H9 (cell line): ENCODE measurements around the gene DCAF12. TPM values are rescaled to one million over a fixed set of nuclear protein-coding genes. Genes with fewer than 3 reads are reported as not detected.

Experiments
- DNase-seq: peaks from one replicate; pipeline ENCODE4 v3.0.0-alpha.2; 2017
- H2AFZ ChIP-seq: one replicate; pipeline ENCODE4 v1.6.1; 2013; ENCODE audit warnings: mild to moderate bottlenecking, low read length, control low read depth, moderate library complexity
- H2AK5ac ChIP-seq: 2 replicates; pipeline ENCODE4 v1.6.1; 2013; ENCODE audit warnings: low read length, control low read depth, mixed read lengths; ENCODE audit not compliant: insufficient read length
- H2BK120ac ChIP-seq: one replicate; pipeline ENCODE4 v1.6.1; 2013; ENCODE audit warnings: low read depth, mild to moderate bottlenecking, low read length, control low read depth, inconsistent platforms; ENCODE audit not compliant: poor library complexity, severe bottlenecking
- H2BK12ac ChIP-seq: 2 replicates; pipeline ENCODE4 v1.6.1; 2013; ENCODE audit warnings: low read length, control low read depth, mixed read lengths, low read depth; ENCODE audit not compliant: insufficient read length
- H2BK15ac ChIP-seq: 2 replicates; pipeline ENCODE4 v1.6.1; 2013; ENCODE audit warnings: low read depth, low read length, control low read depth
- H2BK20ac ChIP-seq: one replicate; pipeline ENCODE4 v1.6.1; 2013; ENCODE audit warnings: low read depth, mild to moderate bottlenecking, low read length, control low read depth, inconsistent platforms; ENCODE audit not compliant: poor library complexity, severe bottlenecking
- H2BK5ac ChIP-seq: 2 replicates; pipeline ENCODE4 v1.6.1; 2013; ENCODE audit warnings: low read length, control low read depth, mixed read lengths; ENCODE audit not compliant: insufficient read length
- H3K14ac ChIP-seq: 2 replicates; pipeline ENCODE4 v1.6.1; 2013; ENCODE audit warnings: low read length, control low read depth; ENCODE audit not compliant: insufficient read depth
- H3K18ac ChIP-seq: 2 replicates; pipeline ENCODE4 v1.6.1; 2013; ENCODE audit warnings: low read depth, mild to moderate bottlenecking, mixed read lengths, low read length, control low read depth; ENCODE audit not compliant: insufficient read length
- H3K23ac ChIP-seq: 2 replicates; pipeline ENCODE4 v1.6.1; 2013; ENCODE audit warnings: low read length, control low read depth, mixed read lengths, low read depth; ENCODE audit not compliant: insufficient read length
- H3K23me2 ChIP-seq: 2 replicates; pipeline ENCODE4 v1.6.1; 2013; ENCODE audit warnings: low read depth, mild to moderate bottlenecking, mixed read lengths, low read length, control low read depth; ENCODE audit not compliant: insufficient read length, poor library complexity, severe bottlenecking
- H3K27ac ChIP-seq: 2 replicates; pipeline ENCODE4 v1.5.1; 2013; ENCODE audit warnings: low read length, control low read depth, mixed read lengths, low read depth; ENCODE audit not compliant: insufficient read length
- H3K27me3 ChIP-seq: 2 replicates; pipeline ENCODE4 v1.6.1; 2013; ENCODE audit warnings: low read length, control low read depth, inconsistent platforms; ENCODE audit not compliant: insufficient read depth
- H3K4ac ChIP-seq: 2 replicates; pipeline ENCODE4 v1.6.1; 2013; ENCODE audit warnings: low read depth, mild to moderate bottlenecking, control low read depth, inconsistent platforms, low read length, moderate library complexity
- H3K4me1 ChIP-seq: 2 replicates; pipeline ENCODE4 v1.6.1; 2013; ENCODE audit warnings: low read length, control low read depth, inconsistent platforms; ENCODE audit not compliant: insufficient read depth
- H3K4me2 ChIP-seq: 2 replicates; pipeline ENCODE4 v1.6.1; 2013; ENCODE audit warnings: low read length, control low read depth, mixed read lengths; ENCODE audit not compliant: insufficient read length, insufficient read depth
- H3K56ac ChIP-seq: 2 replicates; pipeline ENCODE4 v1.6.1; 2013; ENCODE audit warnings: low read depth, mild to moderate bottlenecking, mixed read lengths, low read length, control low read depth; ENCODE audit not compliant: insufficient read length
- H3K79me1 ChIP-seq: 2 replicates; pipeline ENCODE4 v1.6.1; 2013; ENCODE audit warnings: low read depth, mild to moderate bottlenecking, moderate library complexity, low read length, control low read depth, inconsistent platforms; ENCODE audit not compliant: insufficient read depth, poor library complexity, severe bottlenecking
- H3K79me2 ChIP-seq: 2 replicates; pipeline ENCODE4 v1.6.1; 2013; ENCODE audit warnings: low read length, control low read depth, inconsistent platforms; ENCODE audit not compliant: insufficient read depth
- H3K9ac ChIP-seq: 2 replicates; pipeline ENCODE4 v1.6.1; 2013; ENCODE audit warnings: low read length, control low read depth, mixed read lengths; ENCODE audit not compliant: insufficient read length; ENCODE audit errors: extremely low read depth
- H3K9me3 ChIP-seq: one replicate; pipeline ENCODE4 v1.6.1; 2013; ENCODE audit warnings: low read depth, low read length, inconsistent platforms; ENCODE audit not compliant: control insufficient read depth
- H3T11ph ChIP-seq: one replicate; pipeline ENCODE4 v1.6.1; 2013; ENCODE audit warnings: mild to moderate bottlenecking, low read length, control low read depth, inconsistent platforms
- H4K20me1 ChIP-seq: one replicate; pipeline ENCODE4 v1.6.1; 2013; ENCODE audit not compliant: control insufficient read depth, insufficient read length, insufficient read depth
- H4K5ac ChIP-seq: 2 replicates; pipeline ENCODE4 v1.6.1; 2013; ENCODE audit warnings: low read depth, mild to moderate bottlenecking, mixed read lengths, low read length, control low read depth; ENCODE audit not compliant: insufficient read length
- H4K8ac ChIP-seq: replicated peaks from 2 replicates; pipeline ENCODE4 v1.6.1; 2013; ENCODE audit warnings: low read length, control low read depth, mixed read lengths, low read depth; ENCODE audit not compliant: insufficient read length
- H4K91ac ChIP-seq: 2 replicates; pipeline ENCODE4 v1.6.1; 2013; ENCODE audit warnings: low read depth, mild to moderate bottlenecking, moderate library complexity, mixed read lengths, low read length, control low read depth; ENCODE audit not compliant: insufficient read length
- H3K27ac Mint-ChIP-seq, 3 experiments: 2 replicates in 2 of 3; 3 replicates in 1 of 3; pipeline ENCODE4 v1.8.0; 2020 to 2021; ENCODE audit warnings: mixed read lengths in 3 of 3, mild to moderate bottlenecking in 1 of 3, moderate library complexity in 1 of 3
- H3K27me3 Mint-ChIP-seq: 2 replicates; pipeline ENCODE4 v1.8.0; 2021; ENCODE audit warnings: low read depth, mild to moderate bottlenecking, moderate library complexity, mixed read lengths
- H3K36me3 Mint-ChIP-seq, 3 experiments: 2 replicates in 2 of 3; 3 replicates in 1 of 3; pipeline ENCODE4 v1.8.0; 2020 to 2021; ENCODE audit warnings: low read depth in 3 of 3, mixed read lengths in 3 of 3; ENCODE audit not compliant: insufficient read depth in 1 of 3
- H3K4me1 Mint-ChIP-seq, 2 experiments: 2 replicates each; pipeline ENCODE4 v1.8.0; 2020; ENCODE audit warnings: mixed read lengths in 2 of 2
- H3K4me3 Mint-ChIP-seq, 2 experiments: 2 replicates in 1 of 2; 3 replicates in 1 of 2; pipeline ENCODE4 v1.8.0; 2020 to 2021; ENCODE audit warnings: mild to moderate bottlenecking in 2 of 2, mixed read lengths in 2 of 2, moderate library complexity in 1 of 2
- H3K9me3 Mint-ChIP-seq, 2 experiments: 2 replicates in 1 of 2; 3 replicates in 1 of 2; pipeline ENCODE4 v1.8.0; 2020; ENCODE audit warnings: mild to moderate bottlenecking in 2 of 2, mixed read lengths in 2 of 2, moderate library complexity in 1 of 2
- WGBS: extraction: QIAGEN DNeasy Blood & Tissue Kit; methylation state at CpG from one replicate; pipeline ENCODE4 v1.1.7; 2013; ENCODE audit warnings: missing lambda C conversion rate, low lambda C conversion rate, mixed read lengths; ENCODE audit not compliant: insufficient read length; ENCODE audit errors: extremely low coverage; 5-methylcytosine and 5-hydroxymethylcytosine counted together
- total RNA-seq: library from RNA; stranded (reverse); gene quantifications from 2 replicates; pipeline ENCODE4 v1.2.1, GENCODE V29; 2021
- TF ChIP-seq, protein P1 (sequence below): fragments of 200-600 bp; sonication (generic); conservative IDR thresholded peaks from 3 replicates; pipeline ENCODE4 v1.8.0; 2021; ENCODE audit warnings: antibody characterized with exemption, mild to moderate bottlenecking

The DCAF12 gene
- total RNA-seq, 1 experiment from 2014 or later = 33.6 TPM

DNA sequence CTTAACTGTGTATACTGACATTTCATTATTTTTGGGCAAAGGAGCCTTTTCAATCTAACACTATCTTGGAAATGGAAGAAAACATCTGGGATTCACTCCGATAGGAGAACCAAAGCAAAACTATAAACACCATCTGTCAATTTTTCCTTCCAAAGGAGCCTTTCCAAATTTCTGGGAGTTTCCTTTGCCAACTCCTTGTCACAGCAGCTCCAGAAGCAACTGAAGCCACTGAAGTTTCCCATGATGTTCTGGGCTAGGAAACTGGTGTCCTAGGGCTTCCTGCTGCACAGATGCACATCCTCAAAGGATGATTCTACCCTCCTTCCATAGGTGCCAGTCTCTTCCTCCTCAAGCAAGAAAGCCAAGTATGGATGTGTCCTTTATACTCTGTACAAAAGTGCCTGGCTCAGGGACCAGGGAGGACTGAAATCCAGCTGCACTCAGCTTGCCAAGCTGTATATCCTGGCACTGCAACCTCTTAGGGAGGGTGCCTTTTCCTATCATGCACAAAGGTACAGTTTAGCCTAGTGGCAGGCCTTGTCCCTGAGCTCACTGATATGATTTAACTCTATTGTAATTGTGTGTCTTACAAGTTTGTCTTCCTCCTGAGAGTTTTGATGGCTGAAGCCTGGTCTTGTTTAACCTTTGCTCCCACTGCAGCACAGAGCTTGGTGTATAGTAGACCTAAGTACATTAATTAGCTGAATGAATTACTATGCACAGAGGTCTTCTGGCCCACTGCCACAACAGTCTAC lies 43.9 kb upstream of the DCAF12 start:
- Histone ChIP-seq H3K79me1 (no peaks in the 10 kb centered on the region), H3K4me1 (no peaks in the 10 kb centered on the region), H3K27me3 (no peaks in the 10 kb centered on the region), H3T11ph (no peak overlapping the region), H3K9ac (no peak overlapping the region), H3K79me2 (no peaks in the 10 kb centered on the region), H3K23me2 (no peaks in the 10 kb centered on the region), H4K8ac (no peak overlapping the region), H3K14ac (no peak overlapping the region), H2AFZ (no peak overlapping the region), H2BK5ac (no peak overlapping the region), H2AK5ac (no peak overlapping the region), H3K27ac (no peak overlapping the region), H3K9me3 (no peaks in the 10 kb centered on the region), H3K23ac (no peak overlapping the region), H3K4me2 (no peak overlapping the region), H2BK20ac (no peak overlapping the region), H4K20me1 (no peaks in the 10 kb centered on the region), H2BK15ac (no peak overlapping the region), H3K18ac (no peak overlapping the region), H4K5ac (no peak overlapping the region), H4K91ac (no peak overlapping the region), H2BK12ac (no peak overlapping the region), H3K56ac (no peak overlapping the region), H2BK120ac (no peak overlapping the region), H3K4ac (no peak overlapping the region)
- no peaks in the 10 kb centered on the region for H3K36me3 Mint-ChIP-seq
- H3K9me3 Mint-ChIP-seq = no peaks in the 10 kb centered on the region; a peak in 1 of 5 replicates
- H3K4me3 Mint-ChIP-seq = no peak overlapping the region
- no peaks in the 10 kb centered on the region for H3K27me3 Mint-ChIP-seq
- TF ChIP-seq, protein P1, sequence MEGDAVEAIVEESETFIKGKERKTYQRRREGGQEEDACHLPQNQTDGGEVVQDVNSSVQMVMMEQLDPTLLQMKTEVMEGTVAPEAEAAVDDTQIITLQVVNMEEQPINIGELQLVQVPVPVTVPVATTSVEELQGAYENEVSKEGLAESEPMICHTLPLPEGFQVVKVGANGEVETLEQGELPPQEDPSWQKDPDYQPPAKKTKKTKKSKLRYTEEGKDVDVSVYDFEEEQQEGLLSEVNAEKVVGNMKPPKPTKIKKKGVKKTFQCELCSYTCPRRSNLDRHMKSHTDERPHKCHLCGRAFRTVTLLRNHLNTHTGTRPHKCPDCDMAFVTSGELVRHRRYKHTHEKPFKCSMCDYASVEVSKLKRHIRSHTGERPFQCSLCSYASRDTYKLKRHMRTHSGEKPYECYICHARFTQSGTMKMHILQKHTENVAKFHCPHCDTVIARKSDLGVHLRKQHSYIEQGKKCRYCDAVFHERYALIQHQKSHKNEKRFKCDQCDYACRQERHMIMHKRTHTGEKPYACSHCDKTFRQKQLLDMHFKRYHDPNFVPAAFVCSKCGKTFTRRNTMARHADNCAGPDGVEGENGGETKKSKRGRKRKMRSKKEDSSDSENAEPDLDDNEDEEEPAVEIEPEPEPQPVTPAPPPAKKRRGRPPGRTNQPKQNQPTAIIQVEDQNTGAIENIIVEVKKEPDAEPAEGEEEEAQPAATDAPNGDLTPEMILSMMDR = no peak
- WGBS = no CpG with 5 or more reads among the region's 1 CpG
- no peak overlapping the region for H3K27ac Mint-ChIP-seq
- no peak for DNase-seq
- no peaks in the 10 kb centered on the region for H3K4me1 Mint-ChIP-seq
